NCI-H2107 (cell line): ENCODE results near the gene RPS15.
"Not testable (repeated sequence)": the region's sequence is repeated elsewhere in the genome, so short reads cannot be mapped to it uniquely, and the experiment has no call there.

Source experiments
- DNase-seq: peaks from one replicate; lab custom pipeline; 2025; lab: John Stamatoyannopoulos, UW

The RPS15 gene

DNA sequence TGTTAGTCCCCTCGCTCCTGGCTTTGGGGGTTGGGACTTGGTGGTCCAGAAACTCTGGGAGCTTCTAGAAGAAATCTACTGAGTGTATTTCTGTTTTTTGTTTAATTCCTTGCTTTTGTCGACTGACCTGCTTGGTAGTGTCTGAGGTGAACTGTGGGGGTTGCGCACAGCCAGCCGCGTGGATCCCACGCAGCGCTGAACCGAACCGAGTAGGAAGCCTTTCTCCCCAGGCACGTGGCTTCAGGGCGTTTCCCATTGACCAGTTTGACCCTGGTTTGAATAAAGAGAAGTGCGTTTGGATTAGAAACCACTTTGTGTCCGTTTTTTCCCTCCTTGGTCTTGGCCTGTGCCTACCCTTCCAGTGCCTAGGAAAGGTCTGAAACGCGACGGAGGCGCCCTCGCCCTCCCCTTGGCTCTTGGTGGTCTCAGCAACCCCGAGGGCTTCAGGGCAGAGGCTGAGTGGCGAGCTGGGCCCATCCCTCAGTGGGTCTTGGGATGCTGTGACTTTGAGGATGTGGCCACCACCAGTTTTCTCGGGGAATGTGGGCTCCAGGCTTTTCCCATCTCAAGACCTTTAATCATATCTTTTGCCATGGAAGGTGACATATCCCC lies 2.7 kb upstream of the RPS15 start:
- no peak for DNase-seq

GRCh38 chr19:1437609-1438008 lies 587 bp upstream of the RPS15 start:
- no peak for DNase-seq

DNA sequence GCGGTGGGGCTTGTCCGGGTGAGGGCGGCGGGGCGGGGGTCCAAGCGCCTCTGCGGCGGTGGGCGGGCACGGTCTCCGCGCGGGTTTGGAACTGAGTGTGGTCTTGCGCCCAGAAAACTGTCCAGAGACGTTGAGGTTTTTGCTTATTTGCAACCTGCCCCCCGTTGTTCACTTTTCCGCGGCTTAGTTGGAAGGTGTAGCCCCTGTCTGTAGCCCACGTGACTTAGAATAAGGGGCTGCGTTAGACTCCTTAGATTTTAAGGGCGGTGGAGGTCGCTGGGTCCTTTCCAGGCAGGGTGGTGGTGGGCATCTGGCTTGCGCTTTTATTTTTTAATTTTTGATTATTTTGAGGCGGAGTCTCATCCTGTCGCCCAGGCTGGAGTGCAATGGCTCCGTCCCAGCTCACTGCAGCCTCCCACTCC lies 748 bp downstream of the RPS15 start:
- no peak for DNase-seq

DNA sequence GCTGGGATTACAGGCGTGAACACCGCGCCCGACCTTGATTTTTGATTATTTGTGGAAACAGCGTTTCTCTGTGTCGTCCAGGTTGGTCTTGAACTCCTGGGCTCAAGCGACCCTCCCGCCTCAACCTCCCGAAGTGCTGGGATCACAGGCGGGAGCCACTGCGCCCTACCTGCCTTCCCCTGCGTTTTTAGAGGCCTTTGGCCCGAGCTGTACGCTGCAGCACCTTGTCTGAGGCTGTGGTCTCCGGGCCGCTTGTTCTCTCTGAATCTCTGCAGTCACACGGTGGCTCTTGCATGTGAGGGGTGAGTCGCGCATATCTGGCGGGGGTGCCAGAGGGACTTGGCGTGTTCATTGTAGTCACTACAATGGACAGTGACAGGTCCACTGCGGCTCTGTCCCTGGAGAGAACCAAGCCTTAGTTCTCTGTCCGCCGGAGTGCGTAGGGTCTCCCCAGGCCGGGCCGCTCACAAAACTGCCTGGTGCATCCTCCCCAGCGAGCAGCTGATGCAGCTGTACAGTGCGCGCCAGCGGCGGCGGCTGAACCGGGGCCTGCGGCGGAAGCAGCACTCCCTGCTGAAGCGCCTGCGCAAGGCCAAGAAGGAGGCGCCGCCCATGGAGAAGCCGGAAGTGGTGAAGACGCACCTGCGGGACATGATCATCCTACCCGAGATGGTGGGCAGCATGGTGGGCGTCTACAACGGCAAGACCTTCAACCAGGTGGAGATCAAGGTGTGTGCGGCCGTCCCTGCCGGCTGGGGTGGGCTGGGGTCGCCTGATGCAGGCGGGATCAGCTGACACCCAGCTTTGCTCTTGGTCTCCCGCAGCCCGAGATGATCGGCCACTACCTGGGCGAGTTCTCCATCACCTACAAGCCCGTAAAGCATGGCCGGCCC lies 1.6 kb downstream of the RPS15 start:
- DNase-seq = not testable (repeated sequence)

- DNase-seq = no peak
Measured at GRCh38 chr19:1440418-1440801, 2.2 kb downstream of the RPS15 start.

DNA sequence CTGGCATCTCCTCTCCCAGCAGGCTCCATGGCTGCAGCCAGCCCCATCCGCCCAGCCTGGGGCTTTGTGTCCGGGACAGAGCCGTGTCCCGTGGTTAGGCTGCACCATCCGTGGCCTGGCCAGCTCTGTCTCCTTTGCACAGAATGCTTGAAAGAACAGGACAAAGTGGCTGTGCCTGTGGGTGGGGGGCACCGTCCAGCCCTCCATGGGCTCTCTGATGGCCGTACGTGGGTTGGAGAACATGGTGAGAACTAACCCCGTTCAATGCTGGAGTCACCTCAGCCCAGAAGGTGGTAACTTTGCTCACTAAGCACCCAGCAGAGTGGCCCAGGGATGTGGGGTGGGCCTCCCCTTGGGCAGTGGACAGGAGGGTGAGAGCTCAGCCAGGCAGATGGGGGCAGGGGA lies 2.8 kb downstream of the RPS15 start:
- DNase-seq = no peak

DNA sequence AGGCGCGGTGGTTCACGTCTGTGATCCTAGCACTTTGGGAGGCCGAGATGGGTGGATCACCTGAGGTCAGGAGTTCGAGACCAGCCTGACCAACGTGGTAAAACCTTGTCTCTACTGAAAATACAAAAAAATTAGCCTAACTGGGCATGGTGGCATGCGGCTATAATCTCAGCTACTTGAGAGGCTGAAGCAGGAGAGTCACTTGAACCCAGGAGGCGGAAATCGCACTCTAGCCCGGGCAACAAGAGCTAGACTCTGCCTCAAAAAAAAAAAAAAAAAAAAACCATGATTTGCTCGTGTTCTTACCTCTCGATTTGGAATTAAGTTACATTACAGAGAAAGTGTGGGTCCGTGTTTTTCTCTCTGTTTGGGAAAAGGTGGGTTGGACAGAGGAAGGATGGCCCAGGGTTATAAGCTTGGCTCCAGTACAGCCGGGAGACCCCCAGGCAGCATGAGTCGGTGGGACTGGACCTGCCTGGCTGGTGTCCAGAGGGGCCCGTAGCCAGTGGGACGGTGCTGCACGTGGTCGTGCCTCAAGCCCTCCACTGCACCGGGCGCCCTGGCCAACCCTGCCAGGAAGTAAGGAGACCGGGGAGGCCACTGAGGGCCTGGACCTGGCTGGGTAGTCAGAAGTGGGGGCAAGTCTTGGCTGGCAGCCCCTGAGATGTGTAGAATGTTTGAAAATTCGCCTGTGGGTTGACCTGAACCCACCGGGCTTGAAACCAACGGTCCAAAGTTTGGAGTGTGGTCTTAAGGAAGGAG lies 3.7 kb downstream of the RPS15 start:
- DNase-seq = no peak

GRCh38 chr19:1445185-1445931 lies 7.2 kb downstream of the RPS15 start:
- no peak for DNase-seq

GRCh38 chr19:1445932-1446712 lies 7.9 kb downstream of the RPS15 start:
- DNase-seq = no peak

DNA sequence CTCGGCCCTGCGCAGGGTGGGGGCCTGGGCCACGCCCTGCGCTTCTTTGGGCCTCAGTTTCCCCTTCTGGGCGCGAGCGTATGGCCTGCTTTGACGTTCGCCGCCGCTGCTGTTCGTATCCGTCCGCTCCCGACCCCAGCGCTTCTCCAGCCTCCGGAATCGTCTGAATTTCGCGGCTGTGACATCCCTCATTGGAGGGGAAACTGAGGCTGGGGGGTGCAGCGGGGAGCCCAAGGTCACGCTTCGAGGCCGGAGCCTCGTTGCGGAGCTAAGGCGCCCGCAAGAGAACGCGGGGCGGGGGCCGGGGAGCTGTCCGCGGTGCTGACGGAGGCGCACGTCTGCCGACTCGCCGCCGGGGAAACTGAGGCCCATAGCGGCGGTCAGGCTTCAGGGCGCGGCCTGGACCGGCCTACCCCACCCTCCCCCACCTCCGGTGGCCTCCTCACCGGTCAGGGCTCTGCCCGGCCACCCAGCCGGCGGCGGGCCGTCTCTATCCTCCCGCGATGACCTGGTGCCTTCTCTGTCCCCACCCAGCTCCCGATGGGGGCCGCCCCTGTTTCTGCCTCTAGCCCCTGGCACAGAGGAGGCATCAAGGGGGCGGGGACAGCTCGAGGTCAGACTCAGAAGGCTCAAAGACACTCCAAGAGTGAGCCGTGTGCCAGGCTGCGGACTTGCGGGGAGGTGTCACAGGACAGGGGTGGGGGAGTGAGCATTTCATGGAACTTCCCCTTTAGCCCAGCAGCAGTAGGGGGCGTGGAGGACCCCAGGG lies 8.7 kb downstream of the RPS15 start:
- no peak for DNase-seq

- no peak for DNase-seq
Measured at GRCh38 chr19:1447504-1447903, 9.3 kb downstream of the RPS15 start.

- DNase-seq = no peak
Measured at GRCh38 chr19:1447944-1448343, 9.7 kb downstream of the RPS15 start.

- no peak for DNase-seq
Measured at GRCh38 chr19:1449467-1450442, 11.6 kb downstream of the RPS15 start, which contains the start of gene APC2. APC2 (plus strand) TSS chr19:1450121; CDS start chr19:1453002, 2,881 bp downstream.

DNA sequence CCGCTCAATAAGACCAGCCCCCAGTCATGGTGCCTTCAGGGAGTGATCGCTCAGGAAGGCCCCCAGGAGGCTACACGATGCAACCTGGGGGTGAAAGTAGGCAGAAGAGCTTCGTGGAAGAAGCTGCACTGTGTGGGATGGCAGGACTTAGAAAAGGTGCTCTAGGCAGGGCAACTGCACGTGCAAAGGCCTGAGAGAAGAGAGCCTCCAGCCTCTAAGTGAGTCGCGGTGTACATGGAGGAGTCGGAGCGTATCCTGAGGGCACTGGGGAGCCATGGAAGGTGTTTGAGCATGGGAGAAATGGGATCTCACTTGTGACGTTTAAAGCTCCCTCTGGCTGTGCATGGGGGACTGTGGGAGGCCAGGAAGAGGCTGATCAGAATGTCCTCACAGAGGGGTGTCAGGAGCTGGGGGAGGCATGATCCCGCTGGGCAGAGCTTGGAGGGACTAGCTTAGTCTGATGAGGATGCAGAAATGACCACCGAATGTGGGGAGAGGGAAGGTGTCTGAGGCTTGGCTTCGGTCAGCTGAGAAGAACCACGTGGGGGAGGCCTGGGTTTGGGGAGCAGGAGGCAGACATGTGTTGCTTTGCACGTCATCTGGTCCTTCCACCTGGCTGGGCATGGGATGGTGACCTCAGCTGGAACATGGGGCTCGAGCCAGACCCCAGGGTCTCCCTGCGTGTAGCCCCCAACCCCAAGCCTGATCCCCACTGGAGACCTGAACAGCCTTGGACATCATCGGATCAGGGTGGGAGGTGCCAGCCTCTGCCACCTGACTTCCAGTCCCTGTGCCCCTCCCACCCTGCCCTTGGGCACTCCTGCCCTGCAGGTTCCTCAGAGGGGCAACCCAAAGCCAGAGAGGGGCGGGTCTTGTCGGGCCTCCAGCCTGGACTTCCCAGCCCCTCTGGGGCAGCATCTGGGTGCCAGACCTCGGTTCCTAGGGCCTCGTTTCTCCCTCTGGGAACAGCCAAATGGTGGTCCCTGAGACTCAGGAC lies 12.8 kb downstream of the RPS15 start:
- DNase-seq = no peak

DNA sequence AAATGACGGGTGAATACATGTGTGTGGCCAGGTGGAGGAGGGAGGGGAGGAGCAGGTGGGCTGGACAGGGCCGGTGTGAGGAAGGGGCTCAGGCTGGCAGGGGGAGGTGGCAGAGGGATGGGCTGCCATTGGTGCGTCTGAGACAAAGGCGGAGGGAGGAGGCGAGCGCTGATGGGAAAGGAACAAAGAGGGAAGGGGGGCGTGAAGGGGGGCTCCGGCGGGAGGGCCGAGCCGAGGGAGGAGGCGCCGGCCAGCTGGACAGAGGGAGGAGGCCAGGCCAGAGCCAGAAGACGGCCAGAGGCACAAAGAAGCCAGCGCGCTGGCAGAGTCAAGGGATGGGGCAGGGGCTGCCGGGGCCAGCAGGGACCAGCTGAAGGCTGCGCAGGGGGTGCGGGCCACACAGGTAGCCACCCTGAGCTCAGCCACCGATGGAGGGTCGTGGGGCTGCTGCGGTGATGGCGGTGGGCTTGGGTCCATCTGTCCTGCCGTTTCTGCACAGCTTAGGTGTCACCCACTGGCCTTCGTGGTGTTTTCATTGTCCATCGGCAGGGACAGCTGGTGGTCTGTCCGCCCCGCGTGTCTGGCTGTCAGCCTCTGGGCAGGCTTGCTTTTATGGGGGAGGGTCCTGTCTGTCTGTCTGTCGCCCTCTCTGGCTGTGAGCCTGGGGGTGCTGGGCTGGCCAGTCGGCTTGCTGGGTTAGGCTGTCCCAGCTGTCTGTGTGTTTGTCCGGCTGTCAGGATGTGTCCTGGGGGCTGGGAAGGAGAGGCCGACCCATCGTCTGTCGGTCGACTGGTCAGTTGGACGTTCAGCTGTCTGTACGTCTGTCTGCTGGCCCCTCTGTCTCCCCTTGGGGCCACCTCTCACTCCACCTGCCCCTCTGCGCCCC lies 14.0 kb downstream of the RPS15 start:
- no peak for DNase-seq

GRCh38 chr19:1452802-1453524 lies 14.8 kb downstream of the RPS15 start:
- DNase-seq = no peak
